Measurements from ENCODE around the gene RNF10.

DNA sequence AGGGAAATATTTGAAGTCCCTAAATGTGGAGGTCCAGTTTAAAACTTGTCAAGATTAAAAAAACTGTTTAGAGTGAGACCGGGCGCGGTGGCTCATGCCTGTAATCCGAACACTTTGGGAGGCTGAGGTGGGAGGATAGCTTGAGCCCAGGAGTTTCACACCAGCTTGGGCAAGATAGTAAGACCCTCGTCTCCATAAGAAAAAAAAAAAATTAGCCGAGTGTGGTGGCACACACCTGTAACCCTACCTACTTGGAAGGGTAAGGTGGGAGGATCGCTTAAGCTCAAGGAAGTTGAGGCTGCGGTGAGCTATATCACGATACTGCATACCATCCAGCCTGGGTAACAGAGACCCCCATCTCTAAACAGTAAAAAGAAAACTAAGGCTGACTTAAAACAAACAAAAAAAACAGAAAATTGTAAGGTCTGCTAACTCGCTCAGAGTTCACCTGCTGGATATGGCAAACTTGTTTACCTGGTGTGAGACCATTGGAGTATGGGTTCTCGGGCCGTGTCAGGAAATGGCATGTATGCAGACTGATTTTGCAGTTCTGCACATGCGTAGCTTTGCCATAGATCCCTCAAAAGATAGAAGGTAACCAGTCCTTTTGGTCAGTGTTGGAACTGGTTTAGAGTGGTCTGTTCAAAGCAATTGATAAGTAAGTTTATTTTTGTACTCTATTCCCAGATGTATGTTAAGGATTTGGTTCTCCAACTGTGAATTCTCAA, 2.1 kb downstream of the RNF10 start:
- no peak for TF ChIP-seq POLR2A (IDR thresholded peaks at IDR 0.05; ENCODE audit: low read length)
- TF ChIP-seq GATA1 (IDR thresholded peaks at IDR 0.05; ENCODE audit: low read depth, low read length), result no peak
